Mesothelial cell of epicardium (in vitro differentiated cells): ENCODE data around the gene WBP2. TPM values are rescaled to one million over a fixed set of nuclear protein-coding genes. Genes with fewer than 3 reads are reported as not detected.
"Not testable (repeated sequence)": the region's sequence is repeated elsewhere in the genome, so short reads cannot be mapped to it uniquely, and the experiment has no call there.

ENCODE experiments used
- DNase-seq, 2 experiments: peaks; one replicate each; pipeline ENCODE4 v3.0.0; 2021; ENCODE audit warnings: low spot score in 2 of 2; ENCODE audit not compliant: unreplicated experiment in 2 of 2
- H3K27ac Mint-ChIP-seq: 2 replicates; pipeline ENCODE4 v1.8.0; 2021; ENCODE audit warnings: mixed read lengths
- H3K27me3 Mint-ChIP-seq: 2 replicates; pipeline ENCODE4 v1.8.0; 2021; ENCODE audit warnings: low read depth, mixed read lengths
- H3K36me3 Mint-ChIP-seq: 2 replicates; pipeline ENCODE4 v1.8.0; 2021; ENCODE audit warnings: mixed read lengths
- H3K4me1 Mint-ChIP-seq: 2 replicates; pipeline ENCODE4 v1.8.0; 2021; ENCODE audit warnings: mixed read lengths
- H3K4me3 Mint-ChIP-seq: 2 replicates; pipeline ENCODE4 v1.8.0; 2021; ENCODE audit warnings: mild to moderate bottlenecking, moderate library complexity, mixed read lengths
- H3K9me3 Mint-ChIP-seq: 2 replicates; pipeline ENCODE4 v1.8.0; 2021; ENCODE audit warnings: mixed read lengths
- total RNA-seq: library from RNA; stranded (reverse); gene quantifications from 3 replicates; pipeline ENCODE4 v1.2.1, GENCODE V29; 2021
- TF ChIP-seq, protein P1 (sequence below): fragments of 200-600 bp; sonication (generic); IDR thresholded peaks from one replicate; pipeline ENCODE4 v1.5.0; 2021; ENCODE audit warnings: antibody characterized with exemption; ENCODE audit not compliant: unreplicated experiment

Gene WBP2
- total RNA-seq, 1 donor from 2014 or later: 42.3 TPM

DNA sequence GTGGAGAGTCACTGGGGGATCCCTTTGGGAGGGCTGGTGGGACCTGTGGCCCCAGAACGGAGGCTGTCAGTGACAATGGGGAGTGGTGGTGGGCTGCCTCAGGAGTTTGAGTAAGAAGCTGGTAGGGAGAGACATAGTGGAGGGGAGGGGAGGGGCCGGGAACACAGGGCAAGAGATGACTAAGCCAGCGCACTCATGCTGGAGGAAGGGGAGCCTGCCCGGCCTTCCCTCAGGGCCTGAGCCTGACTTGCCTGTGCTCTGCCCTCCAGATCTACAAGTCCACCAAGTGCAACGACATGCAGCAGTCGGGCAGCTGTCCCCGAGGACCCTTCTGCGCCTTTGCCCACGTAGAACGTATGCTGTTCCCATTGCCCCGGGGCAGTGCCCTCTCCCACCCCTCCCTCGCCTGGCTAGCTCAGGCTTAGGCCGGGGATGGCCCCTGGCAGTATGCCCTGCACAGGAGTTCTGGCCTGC is 40.2 kb downstream of the WBP2 start:
- TF ChIP-seq, protein P1, sequence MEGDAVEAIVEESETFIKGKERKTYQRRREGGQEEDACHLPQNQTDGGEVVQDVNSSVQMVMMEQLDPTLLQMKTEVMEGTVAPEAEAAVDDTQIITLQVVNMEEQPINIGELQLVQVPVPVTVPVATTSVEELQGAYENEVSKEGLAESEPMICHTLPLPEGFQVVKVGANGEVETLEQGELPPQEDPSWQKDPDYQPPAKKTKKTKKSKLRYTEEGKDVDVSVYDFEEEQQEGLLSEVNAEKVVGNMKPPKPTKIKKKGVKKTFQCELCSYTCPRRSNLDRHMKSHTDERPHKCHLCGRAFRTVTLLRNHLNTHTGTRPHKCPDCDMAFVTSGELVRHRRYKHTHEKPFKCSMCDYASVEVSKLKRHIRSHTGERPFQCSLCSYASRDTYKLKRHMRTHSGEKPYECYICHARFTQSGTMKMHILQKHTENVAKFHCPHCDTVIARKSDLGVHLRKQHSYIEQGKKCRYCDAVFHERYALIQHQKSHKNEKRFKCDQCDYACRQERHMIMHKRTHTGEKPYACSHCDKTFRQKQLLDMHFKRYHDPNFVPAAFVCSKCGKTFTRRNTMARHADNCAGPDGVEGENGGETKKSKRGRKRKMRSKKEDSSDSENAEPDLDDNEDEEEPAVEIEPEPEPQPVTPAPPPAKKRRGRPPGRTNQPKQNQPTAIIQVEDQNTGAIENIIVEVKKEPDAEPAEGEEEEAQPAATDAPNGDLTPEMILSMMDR: no peak
- DNase-seq: no peak
- H3K4me1 Mint-ChIP-seq: no peaks in the 10 kb centered on the region
- H3K9me3 Mint-ChIP-seq: no peaks in the 10 kb centered on the region
- H3K36me3 Mint-ChIP-seq: peaks cover 20% of the 10 kb centered on the region
- H3K4me3 Mint-ChIP-seq: no peak overlapping the region
- no peak overlapping the region for H3K27ac Mint-ChIP-seq
- H3K27me3 Mint-ChIP-seq: no peaks in the 10 kb centered on the region

DNA sequence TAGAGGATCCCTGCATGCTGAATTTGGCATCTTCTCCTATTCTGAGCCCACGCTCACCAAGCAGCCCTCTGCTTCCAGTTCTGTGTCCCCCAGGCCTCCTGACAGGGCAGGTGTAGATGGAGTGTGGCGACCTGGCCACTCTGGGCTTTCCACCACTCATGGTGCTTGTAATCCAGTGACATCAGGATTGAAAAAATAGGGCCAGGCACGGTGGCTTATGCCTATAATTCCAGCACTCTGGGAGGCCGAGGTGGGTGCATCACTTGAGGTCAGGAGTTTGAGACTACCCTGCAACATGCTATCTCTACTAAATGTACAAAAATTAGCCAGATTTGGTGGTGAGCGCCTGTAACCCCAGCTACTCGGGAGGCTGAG is 41.1 kb downstream of the WBP2 start:
- peaks cover 1% of the 10 kb centered on the region for H3K4me1 Mint-ChIP-seq
- H3K36me3 Mint-ChIP-seq: peaks cover 14% of the 10 kb centered on the region
- no peaks in the 10 kb centered on the region for H3K27me3 Mint-ChIP-seq
- H3K9me3 Mint-ChIP-seq: no peaks in the 10 kb centered on the region
- TF ChIP-seq, protein P1: no peak
- no peak for DNase-seq
- no peak overlapping the region for H3K27ac Mint-ChIP-seq
- no peak overlapping the region for H3K4me3 Mint-ChIP-seq

DNA sequence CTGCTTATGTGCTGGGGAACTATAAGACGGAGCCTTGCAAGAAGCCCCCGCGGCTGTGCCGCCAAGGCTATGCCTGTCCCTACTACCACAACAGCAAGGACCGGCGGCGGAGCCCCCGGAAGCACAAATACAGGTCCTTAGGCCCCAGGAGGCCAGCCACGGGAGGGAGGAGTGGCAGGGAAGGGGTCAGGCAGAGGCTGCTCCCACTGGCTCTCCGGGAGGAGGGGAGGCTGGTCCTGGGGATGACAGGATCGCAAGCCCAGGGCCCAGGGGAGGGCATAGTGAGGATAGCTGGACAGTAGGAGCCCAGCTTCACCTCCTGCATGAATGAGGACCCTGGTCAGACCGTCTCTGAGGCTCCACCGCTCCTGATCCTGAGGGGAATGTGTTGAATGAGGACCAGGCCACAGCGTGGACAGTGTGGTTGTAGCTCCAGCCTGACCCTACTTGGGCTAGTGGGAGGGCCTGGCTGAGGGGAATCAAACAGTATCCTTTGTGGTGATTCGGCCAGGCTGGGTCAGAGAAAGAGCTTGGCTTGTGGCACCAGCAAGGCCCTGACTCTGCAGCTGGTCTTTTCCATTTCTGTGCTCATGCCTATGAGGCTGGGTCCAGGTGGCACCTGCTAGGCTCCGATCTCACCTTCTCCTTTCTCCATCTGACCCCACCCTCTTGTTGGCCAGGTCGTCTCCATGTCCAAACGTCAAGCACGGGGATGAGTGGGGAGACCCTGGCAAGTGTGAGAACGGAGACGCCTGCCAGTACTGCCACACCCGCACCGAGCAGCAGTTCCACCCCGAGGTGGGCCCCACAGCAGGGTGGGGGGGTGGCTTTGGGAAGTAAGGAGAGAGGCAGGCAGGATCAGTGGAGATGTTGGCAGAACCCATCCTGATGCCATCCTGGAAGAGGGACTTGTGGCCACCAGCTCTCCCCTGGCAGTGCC is 41.8 kb downstream of the WBP2 start:
- TF ChIP-seq, protein P1: no peak
- peaks cover 6% of the 10 kb centered on the region for H3K4me1 Mint-ChIP-seq
- H3K27ac Mint-ChIP-seq: no peak overlapping the region
- no peak for DNase-seq
- no peak overlapping the region for H3K4me3 Mint-ChIP-seq
- no peaks in the 10 kb centered on the region for H3K9me3 Mint-ChIP-seq
- no peaks in the 10 kb centered on the region for H3K27me3 Mint-ChIP-seq
- H3K36me3 Mint-ChIP-seq: peaks cover 8% of the 10 kb centered on the region

DNA sequence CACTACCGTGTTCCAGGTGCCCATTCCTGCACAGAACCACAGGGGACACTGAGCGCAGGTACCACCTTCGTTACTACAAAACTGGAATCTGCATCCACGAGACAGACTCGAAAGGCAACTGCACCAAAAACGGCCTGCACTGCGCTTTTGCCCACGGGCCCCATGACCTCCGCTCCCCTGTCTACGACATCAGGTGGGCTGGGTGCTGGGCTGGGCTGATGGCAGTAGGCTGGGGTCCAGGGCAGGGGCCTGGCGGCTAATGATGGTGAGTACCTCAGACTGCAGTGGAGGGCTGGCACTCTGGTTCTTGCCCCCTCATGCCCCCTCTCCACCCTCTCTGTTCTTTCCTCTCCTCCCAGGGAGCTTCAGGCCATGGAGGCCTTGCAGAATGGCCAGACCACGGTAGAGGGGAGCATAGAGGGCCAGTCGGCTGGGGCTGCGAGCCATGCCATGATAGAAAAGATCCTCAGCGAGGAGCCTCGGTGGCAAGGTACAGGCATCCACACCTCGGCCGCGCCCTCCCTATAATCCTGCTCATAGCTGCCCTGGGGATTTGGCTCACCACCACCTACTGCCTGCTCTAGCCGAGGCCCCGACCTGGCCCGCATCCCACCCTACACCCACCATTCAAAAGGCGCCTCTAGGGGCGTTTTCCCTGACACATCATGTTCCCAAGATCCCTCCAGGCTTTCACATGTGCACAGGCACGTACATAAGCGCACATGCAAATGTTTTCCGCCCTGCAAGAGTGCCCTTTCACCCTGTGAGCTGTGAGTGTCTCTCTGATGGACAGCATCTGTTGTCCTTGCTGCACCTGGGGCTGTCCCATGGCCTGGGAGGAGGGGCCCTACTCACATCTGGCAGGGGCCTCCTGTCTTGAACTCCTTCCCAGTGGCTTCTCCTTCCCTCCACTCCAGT is 42.8 kb downstream of the WBP2 start:
- TF ChIP-seq, protein P1: no peak
- DNase-seq: no peak
- Mint-ChIP-seq H3K4me3 (no peak overlapping the region), H3K4me1 (peaks cover 6% of the 10 kb centered on the region), H3K27me3 (no peaks in the 10 kb centered on the region), H3K27ac (no peak overlapping the region), H3K36me3 (peaks cover 7% of the 10 kb centered on the region), H3K9me3 (no peaks in the 10 kb centered on the region)

DNA sequence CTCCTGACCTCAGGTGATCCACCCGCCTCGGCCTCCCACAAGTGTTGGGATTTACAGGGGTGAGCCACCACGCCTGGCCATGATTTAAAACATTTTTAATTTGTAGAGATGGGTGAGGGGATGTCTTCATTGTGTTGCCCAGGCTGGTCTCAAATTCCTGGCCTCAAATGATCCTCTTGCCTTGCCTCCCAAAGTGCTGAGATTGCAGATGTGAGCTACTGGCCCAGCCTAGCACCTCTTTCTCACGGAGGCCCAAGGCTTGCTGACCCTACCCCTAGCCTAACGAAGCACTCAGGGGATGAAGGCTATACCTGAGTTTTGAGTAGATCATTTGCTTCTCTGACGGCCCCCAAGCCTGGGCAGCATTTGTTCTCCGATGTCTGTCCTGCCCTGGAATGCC is 44.0 kb downstream of the WBP2 start:
- H3K27ac Mint-ChIP-seq: no peak overlapping the region
- no peak overlapping the region for H3K4me3 Mint-ChIP-seq
- peaks cover 7% of the 10 kb centered on the region for H3K36me3 Mint-ChIP-seq
- TF ChIP-seq, protein P1: no peak
- no peaks in the 10 kb centered on the region for H3K27me3 Mint-ChIP-seq
- H3K9me3 Mint-ChIP-seq: no peaks in the 10 kb centered on the region
- peaks cover 6% of the 10 kb centered on the region for H3K4me1 Mint-ChIP-seq
- no peak for DNase-seq

DNA sequence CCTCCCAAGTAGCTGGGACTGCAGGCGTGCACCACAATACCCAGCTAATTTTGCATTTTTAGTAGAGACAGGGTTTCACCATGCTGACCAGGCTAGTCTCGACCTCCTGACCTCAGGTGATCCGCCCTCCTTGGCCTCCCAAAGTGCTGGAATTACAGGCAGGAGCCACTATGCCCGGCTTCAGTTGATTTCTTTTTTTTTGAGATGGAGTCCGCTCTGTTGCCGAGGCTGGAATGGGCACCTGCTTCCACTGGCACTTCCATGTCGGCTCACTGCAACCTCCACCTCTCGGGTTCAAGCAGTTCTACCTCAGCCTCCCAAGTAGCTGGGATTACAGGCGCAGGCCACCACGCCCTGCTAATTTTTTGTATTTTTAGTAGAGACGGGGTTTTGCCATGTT is 44.4 kb downstream of the WBP2 start:
- H3K27ac Mint-ChIP-seq, H3K4me3 Mint-ChIP-seq, H3K4me1 Mint-ChIP-seq, H3K27me3 Mint-ChIP-seq, H3K9me3 Mint-ChIP-seq, DNase-seq, H3K36me3 Mint-ChIP-seq: not testable (repeated sequence)
